ENCODE data around the gene ARHGAP25.
A peak's percentile ranks its signal among the peaks of the same experiment; 100 is the strongest.

Gene ARHGAP25

GRCh38 chr2:68734688-68735525 lies at the start of gene ARHGAP25:
Gene ARHGAP25 (plus strand): TSS chr2:68734811. CDS start chr2:68735200, 389 bp downstream.
- no peak for DNase-seq

DNA sequence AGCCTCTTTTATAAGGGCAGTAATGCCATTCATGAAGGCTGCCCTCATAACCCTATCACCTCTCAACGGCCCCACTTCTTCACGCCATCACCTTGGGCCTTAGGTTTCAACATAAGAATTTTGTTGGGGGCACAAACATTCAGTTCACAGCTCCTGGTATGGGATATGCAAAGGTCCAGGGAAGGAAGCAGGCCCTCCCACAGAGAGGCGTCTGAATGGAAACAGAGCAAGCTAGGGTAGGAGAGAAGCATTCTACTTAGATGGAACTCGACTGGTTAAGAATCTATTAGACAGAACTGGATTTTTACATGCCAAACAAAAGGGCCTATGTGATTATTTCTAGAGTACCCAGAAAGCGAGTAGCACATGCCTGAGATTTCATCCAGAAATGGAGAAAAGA lies 48.4 kb upstream of the ARHGAP25 start:
- DNase-seq: no peak

DNA sequence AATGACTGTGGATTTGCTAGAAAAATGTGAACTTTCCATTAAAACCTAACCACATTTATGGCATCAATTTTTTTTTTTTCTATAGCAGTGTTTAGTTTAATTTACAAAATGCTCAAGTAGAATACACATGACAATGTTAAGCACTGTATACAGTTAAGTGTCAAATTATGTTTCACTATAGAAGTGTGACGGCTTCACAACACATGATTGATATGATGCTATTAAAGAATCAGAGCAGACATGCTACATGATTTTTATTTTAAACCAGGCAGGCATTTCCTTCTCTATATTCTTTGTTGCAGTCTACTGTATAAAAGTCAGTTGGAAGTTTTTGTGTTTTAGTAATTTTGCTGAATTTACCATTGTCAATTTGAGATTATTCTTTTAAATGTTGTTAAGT lies 47.6 kb upstream of the ARHGAP25 start:
- DNase-seq: no peak

GRCh38 chr2:68689553-68690537 lies 44.8 kb upstream of the ARHGAP25 start:
- no peak for DNase-seq

- no peak for DNase-seq
Observed at GRCh38 chr2:68690851-68691250, 43.8 kb upstream of the ARHGAP25 start.

DNA sequence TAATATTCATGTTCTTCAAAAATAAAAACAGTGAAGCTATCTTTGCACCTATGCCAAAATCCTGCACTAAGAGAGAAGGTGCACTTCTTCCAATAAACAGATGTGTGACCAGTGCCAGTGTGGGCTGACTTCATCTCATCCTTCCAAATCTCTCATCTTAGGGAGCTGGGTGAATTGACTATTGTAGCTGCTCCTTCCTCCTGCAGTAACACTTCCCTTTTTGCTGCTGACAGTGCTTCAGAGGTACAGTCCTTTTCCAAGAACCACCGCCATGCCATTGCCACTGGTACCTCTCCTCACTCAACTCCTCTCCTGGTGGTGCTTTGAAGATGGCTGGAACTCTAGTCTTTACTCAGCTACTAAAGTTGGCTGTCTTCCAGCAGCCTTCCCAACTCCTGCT lies 42.1 kb upstream of the ARHGAP25 start:
- DNase-seq: no peak

- peak; percentile 81 for DNase-seq
Observed at GRCh38 chr2:68693951-68694350, 40.7 kb upstream of the ARHGAP25 start.

- no peak for DNase-seq
Observed at GRCh38 chr2:68695971-68696370, 38.6 kb upstream of the ARHGAP25 start.

- no peak for DNase-seq
Observed at GRCh38 chr2:68696554-68696953, 38.1 kb upstream of the ARHGAP25 start.

GRCh38 chr2:68698567-68699377 lies 35.8 kb upstream of the ARHGAP25 start:
- DNase-seq: no peak

DNA sequence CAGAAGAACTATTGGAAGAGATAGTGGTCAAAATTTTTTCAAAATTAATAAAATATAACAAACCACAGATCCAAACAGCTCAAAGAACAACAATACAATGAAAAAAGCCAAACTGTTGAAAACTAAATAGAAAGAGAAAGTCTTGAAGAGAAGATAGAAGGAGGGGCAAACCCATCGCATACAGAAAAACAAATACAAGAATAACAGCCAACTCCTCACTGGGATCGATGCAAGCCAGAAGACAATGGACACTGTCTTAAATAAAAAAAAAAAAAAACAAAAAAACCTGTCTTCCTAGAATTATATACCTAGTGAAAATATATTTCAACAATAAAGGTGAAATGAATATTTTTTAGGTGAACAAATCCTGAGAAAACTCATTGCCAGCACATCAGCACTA lies 34.1 kb upstream of the ARHGAP25 start:
- DNase-seq: no peak

- DNase-seq: no peak
Observed at GRCh38 chr2:68706637-68707036, 28.0 kb upstream of the ARHGAP25 start.

DNA sequence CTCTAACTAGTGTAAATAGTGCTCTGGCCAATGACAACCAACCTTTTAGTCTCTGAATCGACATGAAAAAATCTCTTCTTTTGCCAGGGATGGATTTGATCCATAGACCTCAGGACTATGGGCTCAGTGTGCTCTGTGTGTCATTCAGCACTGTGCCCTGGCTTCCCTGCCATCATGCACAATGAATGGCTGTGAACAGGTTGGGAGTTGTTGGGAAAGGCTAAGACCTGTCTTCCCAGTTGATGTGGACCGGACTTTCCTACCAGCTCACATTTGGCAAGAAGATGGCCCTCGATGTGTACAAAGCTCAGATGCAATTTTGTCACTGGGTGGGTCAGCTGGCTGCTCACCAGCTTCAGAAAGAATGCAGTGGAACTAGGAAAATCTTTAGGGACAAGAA lies 26.0 kb upstream of the ARHGAP25 start:
- no peak for DNase-seq

DNA sequence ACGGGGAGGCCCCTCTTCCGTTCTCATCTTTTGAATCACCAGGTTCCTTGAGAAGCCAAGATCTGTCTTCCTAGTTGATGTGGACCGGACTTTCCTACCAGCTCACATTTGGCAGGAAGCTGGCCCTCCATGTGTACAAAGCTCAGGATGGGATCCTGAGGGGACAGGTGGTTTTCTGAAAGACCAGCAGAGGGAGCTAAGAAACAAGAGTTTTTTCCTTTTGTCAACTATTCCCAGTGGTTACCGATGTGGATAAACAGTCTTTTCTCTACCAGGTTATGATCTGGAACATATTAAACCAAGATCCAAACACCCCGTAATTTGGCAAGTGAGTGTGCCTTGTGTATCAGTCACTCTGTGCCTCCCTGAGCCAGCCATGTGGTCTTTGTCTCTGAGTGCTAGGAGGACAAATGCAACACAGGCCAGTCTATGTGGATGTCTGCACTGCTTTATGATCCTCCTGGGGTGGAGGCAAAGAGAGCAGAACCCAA lies 25.1 kb upstream of the ARHGAP25 start:
- DNase-seq: peak; percentile 51

DNA sequence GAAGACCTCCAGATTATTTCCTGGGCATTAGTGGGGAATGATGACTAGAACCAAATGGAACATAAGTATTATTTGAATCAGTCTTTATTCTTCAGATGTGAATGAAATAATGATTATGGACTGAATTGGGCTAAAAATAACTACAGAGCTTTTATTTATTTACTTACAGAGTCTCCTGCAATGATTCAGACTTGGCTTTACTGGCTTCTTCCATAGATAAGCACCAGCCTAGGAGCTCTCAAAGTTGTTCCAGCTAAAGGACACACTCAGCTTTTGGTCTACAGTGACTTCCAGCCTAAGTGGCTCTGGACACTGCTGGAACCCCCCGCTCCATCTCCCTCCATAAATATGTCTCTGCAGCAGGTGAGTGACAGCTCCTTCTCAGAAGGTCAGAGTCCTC lies 24.3 kb upstream of the ARHGAP25 start:
- no peak for DNase-seq

GRCh38 chr2:68710756-68711155 lies 23.9 kb upstream of the ARHGAP25 start:
- no peak for DNase-seq

DNA sequence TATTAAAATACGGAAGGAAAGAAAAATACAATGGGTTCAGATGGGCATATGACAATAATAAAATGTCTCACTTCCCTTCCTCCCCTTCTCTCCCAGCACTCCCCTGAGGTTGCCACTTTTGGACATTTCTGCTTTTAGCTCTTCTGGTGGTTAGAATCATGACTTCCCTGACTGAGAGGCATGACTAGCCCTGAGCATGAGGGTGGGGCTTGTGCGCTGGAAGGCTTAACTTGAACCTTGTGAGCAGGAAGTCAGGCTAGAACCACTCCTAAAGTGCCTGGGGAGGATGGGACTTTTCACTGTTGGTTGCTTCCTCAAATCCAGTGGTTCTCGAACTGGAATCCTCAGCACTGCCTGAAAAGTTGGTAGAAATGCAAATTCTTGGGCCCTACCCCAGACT lies 19.7 kb upstream of the ARHGAP25 start:
- DNase-seq: no peak

- DNase-seq: peak; percentile 75
Observed at GRCh38 chr2:68715353-68716041, 19.1 kb upstream of the ARHGAP25 start.

DNA sequence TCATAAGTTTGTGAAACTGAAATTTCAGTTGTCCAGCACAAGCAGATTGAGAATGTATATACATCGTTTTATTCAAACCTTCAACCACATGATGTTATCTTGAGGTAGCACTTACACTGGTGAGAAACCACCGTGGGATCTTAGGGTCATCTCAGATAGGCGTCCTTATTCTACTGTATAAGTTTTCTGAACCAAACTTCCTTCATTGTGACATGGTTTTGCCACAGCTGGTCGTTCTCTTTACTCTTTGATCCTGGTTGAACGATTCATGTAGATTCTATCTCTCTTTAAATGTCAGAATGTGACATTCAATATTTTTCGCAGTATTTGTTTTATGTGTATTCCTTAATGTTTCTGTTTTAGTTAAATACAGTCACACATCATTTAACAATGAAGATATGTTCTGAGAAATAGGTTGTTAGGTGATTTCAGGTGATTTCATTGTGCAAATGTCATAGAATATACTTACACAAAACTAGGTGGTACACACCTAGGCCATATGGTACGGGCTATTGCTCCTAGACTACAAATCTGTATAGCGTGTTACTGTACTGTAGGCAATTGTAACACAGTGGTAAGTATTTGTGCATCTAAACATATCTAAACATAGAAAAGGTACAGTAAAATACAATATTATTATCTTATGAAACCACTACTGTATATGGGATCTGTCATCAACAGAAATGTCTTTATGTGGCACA lies 17.9 kb upstream of the ARHGAP25 start:
- no peak for DNase-seq

- no peak for DNase-seq
Observed at GRCh38 chr2:68717305-68717661, 17.3 kb upstream of the ARHGAP25 start.

- DNase-seq: no peak
Observed at GRCh38 chr2:68719912-68720311, 14.7 kb upstream of the ARHGAP25 start.
